RWPE2 (cell line): ENCODE measurements around the gene FMN1.

Experiments used
- ATAC-seq: fragments of 200-7000 bp; cut with Tn5 transposase; 3 replicates; pipeline ENCODE4 v1.9.1; 2021; ENCODE audit warnings: low read depth
- DNase-seq: peaks from one replicate; pipeline ENCODE4 v3.0.0-alpha.2; 2020; ENCODE audit warnings: low spot score
- H3K27ac ChIP-seq: fragments of 450-650 bp; 2 replicates; pipeline ENCODE4 v1.5.1; 2017; ENCODE audit warnings: mild to moderate bottlenecking; ENCODE audit not compliant: poor library complexity, severe bottlenecking
- H3K27me3 ChIP-seq: fragments of 250-450 bp; sonication (Bioruptor Pico); 2 replicates; pipeline ENCODE4 v1.5.1; 2021; ENCODE audit warnings: mild to moderate bottlenecking, moderate library complexity; ENCODE audit not compliant: insufficient read depth, poor library complexity, severe bottlenecking
- H3K36me3 ChIP-seq: fragments of 250-450 bp; sonication (Bioruptor Pico); 2 replicates; pipeline ENCODE4 v1.5.1; 2020; ENCODE audit warnings: low read depth, mild to moderate bottlenecking, moderate library complexity
- H3K4me1 ChIP-seq: fragments of 250-450 bp; sonication (Bioruptor Pico); 2 replicates; pipeline ENCODE4 v1.5.1; 2021; ENCODE audit warnings: mild to moderate bottlenecking, moderate library complexity; ENCODE audit not compliant: insufficient read depth, poor library complexity, severe bottlenecking
- H3K4me3 ChIP-seq: fragments of 250-450 bp; sonication (Bioruptor Pico); 2 replicates; pipeline ENCODE4 v1.5.1; 2021; ENCODE audit warnings: mild to moderate bottlenecking, moderate library complexity; ENCODE audit not compliant: severe bottlenecking
- H3K9me3 ChIP-seq: fragments of 250-450 bp; sonication (Bioruptor Pico); 2 replicates; pipeline ENCODE4 v1.5.1; 2021; ENCODE audit warnings: mild to moderate bottlenecking, moderate library complexity; ENCODE audit not compliant: severe bottlenecking
- TF ChIP-seq, protein P1 (sequence below): fragments of 450-650 bp; IDR thresholded peaks from one replicate; pipeline ENCODE4 v1.5.1; 2017; ENCODE audit warnings: mild to moderate bottlenecking, moderate library complexity; ENCODE audit not compliant: poor library complexity, severe bottlenecking

Gene FMN1

DNA sequence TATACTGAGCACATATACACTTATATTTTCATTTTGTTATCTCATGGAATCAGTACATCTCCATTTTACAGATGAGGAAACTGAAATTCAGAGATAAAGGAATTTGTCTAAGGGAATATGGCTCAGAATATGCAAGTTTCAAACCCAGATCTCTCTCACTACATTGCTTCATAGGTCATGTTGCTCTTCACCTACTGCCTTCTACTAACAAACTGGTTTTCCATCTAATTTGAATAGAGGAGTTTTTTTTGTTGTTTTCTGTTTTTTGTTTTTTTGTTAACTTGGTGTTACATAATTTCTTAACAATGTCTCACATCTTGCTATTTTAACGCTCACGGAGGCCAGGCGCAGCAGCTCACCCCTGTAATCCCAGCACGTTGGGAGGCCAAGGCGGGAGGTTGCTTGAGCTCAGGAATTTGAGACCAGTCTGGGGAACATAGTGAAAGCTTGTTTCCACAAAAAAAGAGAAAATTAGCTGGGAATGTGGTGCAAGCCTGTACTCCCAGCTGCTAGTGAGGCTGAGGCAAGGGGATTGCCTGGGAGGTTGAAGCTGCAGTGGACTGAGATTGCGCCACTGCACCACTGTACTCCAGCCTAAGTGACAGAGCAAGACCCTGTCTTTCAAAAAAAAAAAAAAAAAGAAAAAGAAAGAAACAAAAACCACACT, 37.0 kb downstream of the FMN1 start:
- H3K4me3 ChIP-seq = no peak overlapping the region
- H3K27ac ChIP-seq = no peak overlapping the region
- H3K9me3 ChIP-seq = no peaks in the 10 kb centered on the region
- no peaks in the 10 kb centered on the region for H3K4me1 ChIP-seq
- H3K27me3 ChIP-seq = no peaks in the 10 kb centered on the region
- TF ChIP-seq, protein P1, sequence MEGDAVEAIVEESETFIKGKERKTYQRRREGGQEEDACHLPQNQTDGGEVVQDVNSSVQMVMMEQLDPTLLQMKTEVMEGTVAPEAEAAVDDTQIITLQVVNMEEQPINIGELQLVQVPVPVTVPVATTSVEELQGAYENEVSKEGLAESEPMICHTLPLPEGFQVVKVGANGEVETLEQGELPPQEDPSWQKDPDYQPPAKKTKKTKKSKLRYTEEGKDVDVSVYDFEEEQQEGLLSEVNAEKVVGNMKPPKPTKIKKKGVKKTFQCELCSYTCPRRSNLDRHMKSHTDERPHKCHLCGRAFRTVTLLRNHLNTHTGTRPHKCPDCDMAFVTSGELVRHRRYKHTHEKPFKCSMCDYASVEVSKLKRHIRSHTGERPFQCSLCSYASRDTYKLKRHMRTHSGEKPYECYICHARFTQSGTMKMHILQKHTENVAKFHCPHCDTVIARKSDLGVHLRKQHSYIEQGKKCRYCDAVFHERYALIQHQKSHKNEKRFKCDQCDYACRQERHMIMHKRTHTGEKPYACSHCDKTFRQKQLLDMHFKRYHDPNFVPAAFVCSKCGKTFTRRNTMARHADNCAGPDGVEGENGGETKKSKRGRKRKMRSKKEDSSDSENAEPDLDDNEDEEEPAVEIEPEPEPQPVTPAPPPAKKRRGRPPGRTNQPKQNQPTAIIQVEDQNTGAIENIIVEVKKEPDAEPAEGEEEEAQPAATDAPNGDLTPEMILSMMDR = no peak
- no peaks in the 10 kb centered on the region for H3K36me3 ChIP-seq
- DNase-seq (no peak), ATAC-seq (no peak)

DNA sequence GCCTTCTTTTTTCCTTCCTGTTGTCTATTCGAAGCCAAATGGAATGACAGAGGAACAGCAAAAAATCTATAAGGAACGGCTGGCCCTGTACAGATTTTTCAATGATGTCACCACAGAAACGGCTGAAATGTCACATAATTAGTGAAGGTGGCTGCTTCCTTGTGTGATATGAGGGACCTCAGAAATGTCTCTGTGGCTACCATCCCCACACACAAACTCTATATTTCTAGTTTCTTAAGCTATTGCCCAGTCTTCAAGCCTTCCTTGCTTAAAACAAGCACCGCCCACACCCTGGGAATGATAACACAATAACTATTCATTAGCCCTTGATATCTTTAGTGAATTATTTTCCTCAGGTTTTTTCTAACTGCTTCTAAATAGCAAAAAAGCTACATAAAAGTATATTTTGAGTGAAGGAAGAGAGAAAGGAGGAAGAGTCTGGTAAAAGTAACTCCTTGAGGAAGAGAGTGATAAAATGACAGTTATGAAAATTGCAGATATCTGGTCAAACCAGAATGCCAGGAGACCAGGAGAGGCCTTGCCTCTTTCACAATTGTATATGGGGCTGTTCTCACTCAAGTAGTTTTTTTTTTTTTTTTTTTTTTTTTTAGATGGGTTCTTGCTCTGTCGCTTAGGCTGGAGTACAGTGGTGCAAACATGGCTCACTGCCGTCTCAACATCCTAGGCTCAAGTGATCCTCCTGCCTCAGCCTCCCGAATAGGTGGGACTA, 38.7 kb downstream of the FMN1 start:
- Histone ChIP-seq H3K27me3 (no peaks in the 10 kb centered on the region), H3K9me3 (no peaks in the 10 kb centered on the region), H3K4me1 (peaks cover 4% of the 10 kb centered on the region), H3K4me3 (no peak overlapping the region), H3K27ac (no peak overlapping the region), H3K36me3 (no peaks in the 10 kb centered on the region)
- ATAC-seq (no peak), DNase-seq (no peak)
- TF ChIP-seq, protein P1 = no peak

DNA sequence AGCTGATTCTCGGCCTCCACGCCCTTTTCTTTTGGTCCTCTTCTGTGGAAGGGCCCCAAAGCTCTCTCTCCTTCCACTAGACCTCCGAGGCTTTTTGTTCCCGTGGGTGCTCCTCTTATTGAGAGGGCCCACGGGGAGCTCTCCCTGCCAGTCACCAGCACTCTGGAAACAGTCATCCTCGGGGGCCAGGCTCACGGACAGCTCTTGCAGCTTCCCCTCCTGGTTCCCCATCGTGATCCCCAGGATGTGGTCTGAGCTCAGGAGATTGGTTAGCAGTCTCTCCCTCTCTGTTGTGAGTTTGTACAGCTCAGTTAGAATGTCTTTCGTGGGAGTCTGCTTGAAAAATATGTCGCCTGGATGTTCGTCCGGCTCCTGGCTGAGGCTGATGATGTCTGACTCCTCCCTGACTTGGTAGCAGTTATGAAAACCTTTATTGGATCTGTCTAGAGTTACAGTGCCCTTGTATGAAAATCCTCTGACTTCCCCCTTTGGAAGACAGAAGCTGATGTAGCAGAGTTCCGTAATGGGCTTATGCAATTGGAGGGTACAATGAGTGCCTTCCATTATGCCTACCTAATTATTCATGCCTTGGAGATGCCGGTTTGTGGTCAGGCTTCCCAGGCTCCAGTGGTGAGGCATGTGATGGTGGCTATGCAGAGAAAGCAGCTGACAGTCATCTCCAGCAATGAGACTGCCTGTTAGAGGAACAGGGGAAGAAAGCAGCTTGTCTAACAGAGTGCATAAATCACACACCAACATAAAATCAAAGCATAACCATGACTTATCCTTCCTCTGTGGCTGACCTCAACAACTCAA, 40.0 kb downstream of the FMN1 start:
- Histone ChIP-seq H3K27ac (no peak overlapping the region), H3K36me3 (no peaks in the 10 kb centered on the region), H3K4me3 (no peak overlapping the region), H3K27me3 (no peaks in the 10 kb centered on the region), H3K9me3 (no peaks in the 10 kb centered on the region), H3K4me1 (peaks cover 4% of the 10 kb centered on the region)
- no peak for DNase-seq
- peak; percentile 41; the same call in 1 of the 3 replicates for ATAC-seq
- TF ChIP-seq, protein P1 = no peak

DNA sequence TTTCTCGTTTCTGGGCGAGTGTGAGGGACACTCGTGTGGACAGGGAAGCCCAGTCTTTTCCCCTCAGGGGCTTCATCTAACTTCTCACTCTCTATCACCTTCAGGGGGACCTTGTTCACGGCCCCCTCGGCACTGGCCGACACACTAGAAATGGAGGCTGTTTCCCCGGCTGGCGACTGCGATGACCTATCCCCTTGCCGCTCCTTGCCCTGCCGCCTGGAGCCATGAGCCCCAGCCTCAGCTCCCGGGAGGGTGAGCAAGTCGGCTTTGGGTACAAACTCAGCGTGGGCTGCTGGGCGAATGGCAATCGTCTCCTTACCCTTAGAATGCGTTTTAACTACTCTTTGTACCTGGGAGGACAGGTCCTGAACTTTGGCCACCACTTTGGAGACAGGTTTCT, 41.0 kb downstream of the FMN1 start:
- H3K9me3 ChIP-seq = no peaks in the 10 kb centered on the region
- TF ChIP-seq, protein P1 = no peak

More for the DNA sequence above, 41.0 kb downstream of the FMN1 start:
- no peak overlapping the region for H3K27ac ChIP-seq
- no peaks in the 10 kb centered on the region for H3K27me3 ChIP-seq
- no peak overlapping the region for H3K4me3 ChIP-seq
- ATAC-seq = no peak
- no peaks in the 10 kb centered on the region for H3K36me3 ChIP-seq
- peak; percentile 64 for DNase-seq
- H3K4me1 ChIP-seq = peaks cover 4% of the 10 kb centered on the region
